Umbilical cord (tissue), 2 donors: Measurements from ENCODE around the gene CDRT4. TPM values are rescaled to one million over a fixed set of nuclear protein-coding genes. Genes with fewer than 3 reads are reported as not detected.

Experiments used
- DNase-seq: peaks from one replicate; pipeline ENCODE4 v3.0.0-alpha.2; 2015; ENCODE audit warnings: low spot score
- total RNA-seq: library from RNA; depleted of rRNA; stranded (reverse); fragments of >200 nt; gene quantifications from one replicate; pipeline ENCODE4 v1.2.3, GENCODE V29; 2014; ENCODE audit warnings: low replicate concordance; ENCODE audit not compliant: insufficient read depth

Gene CDRT4
- total RNA-seq, 1 donor from 2014 or later, result 1.4 TPM

- DNase-seq, result peak; percentile 86
These were observed 69.8 kb downstream of the CDRT4 start for GRCh38 chr17:15397620-15398019.

DNA sequence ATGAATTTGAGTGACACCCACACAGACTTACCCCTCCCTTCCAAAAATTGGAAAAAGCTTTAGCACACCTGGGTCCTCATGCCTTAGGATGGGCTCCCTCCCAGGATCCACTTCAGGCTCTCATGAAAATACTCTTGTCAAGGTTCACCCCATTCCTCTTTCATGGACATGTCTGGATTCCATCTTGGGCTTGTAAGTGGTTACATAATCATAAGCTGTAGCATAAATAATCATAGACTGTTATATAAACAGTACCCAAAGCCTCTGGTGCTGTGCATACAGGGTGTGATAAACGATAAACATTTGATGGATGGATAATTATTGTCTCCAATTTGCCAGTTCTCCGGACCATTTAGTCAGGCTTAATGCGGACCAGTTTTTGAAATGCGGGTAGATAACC lies 72.3 kb downstream of the CDRT4 start:
- no peak for DNase-seq

- DNase-seq, result no peak
These were observed 74.0 kb downstream of the CDRT4 start for GRCh38 chr17:15393414-15393813.

GRCh38 chr17:15392326-15392741 lies 75.1 kb downstream of the CDRT4 start:
- DNase-seq, result peak; percentile 61

GRCh38 chr17:15388356-15389041 lies 78.9 kb downstream of the CDRT4 start:
- peak; percentile 85 for DNase-seq

DNA sequence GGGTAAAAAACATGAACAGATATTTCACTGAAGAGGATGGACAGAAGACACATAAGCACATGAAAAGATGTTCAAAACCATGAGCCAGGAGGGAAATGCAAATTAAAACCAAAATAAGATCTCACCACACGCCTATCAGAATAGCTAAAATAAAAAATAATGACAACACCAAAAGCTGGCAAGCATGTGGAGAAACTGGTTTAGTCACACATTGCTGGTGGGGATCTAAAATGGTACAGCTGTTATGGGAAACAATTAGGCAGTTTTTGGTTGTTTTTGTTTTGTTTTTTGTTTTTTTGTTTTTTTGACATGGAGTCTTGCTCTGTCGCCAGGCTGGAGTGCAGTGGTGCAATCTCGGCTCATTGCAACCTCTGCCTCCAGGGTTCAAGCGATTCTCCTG lies 81.3 kb downstream of the CDRT4 start:
- no peak for DNase-seq

Other genes with a start within 250 kb of the CDRT4 start
- 142 TPM for gene PMP22, start 202.3 kb downstream of the CDRT4 start, total RNA-seq
- not detected for gene TEKT3, start 126.0 kb downstream of the CDRT4 start, total RNA-seq
- gene TVP23C, start 95.9 kb upstream of the CDRT4 start, total RNA-seq, result 15.2 TPM
- 2.4 TPM for gene FBXW10B, start 152.1 kb upstream of the CDRT4 start, total RNA-seq
- 42.4 TPM for gene TRIM16, start 216.7 kb upstream of the CDRT4 start, total RNA-seq
- gene ZNF286A, start 232.1 kb upstream of the CDRT4 start, total RNA-seq, result 79.7 TPM